HG03460 (cell line): ENCODE results near the gene CACNA1B.

Experiments used
- ATAC-seq: cut with Tn5 transposase; IDR thresholded peaks from one replicate; pipeline ENCODE4 v1.9.1; 2021; ENCODE audit not compliant: unreplicated experiment

The CACNA1B gene

GRCh38 chr9:138067613-138068367 lies 190.2 kb downstream of the CACNA1B start:
- no peak for ATAC-seq

- no peak for ATAC-seq
These were observed 191.0 kb downstream of the CACNA1B start for GRCh38 chr9:138068601-138069035.

- ATAC-seq: no peak
These were observed 192.3 kb downstream of the CACNA1B start for GRCh38 chr9:138069731-138070456.

GRCh38 chr9:138070815-138071214 lies 193.2 kb downstream of the CACNA1B start:
- ATAC-seq: no peak

- no peak for ATAC-seq
These were observed 193.7 kb downstream of the CACNA1B start for GRCh38 chr9:138071292-138071691.

GRCh38 chr9:138071731-138072130 lies 194.1 kb downstream of the CACNA1B start:
- ATAC-seq: no peak

- no peak for ATAC-seq
These were observed 194.7 kb downstream of the CACNA1B start for GRCh38 chr9:138072161-138072842.

- ATAC-seq: no peak
These were observed 195.3 kb downstream of the CACNA1B start for GRCh38 chr9:138072897-138073296.

- no peak for ATAC-seq
These were observed 195.8 kb downstream of the CACNA1B start for GRCh38 chr9:138073408-138073807.

GRCh38 chr9:138073808-138074207 lies 196.2 kb downstream of the CACNA1B start:
- ATAC-seq: no peak

GRCh38 chr9:138074516-138074915 lies 196.9 kb downstream of the CACNA1B start:
- ATAC-seq: no peak

GRCh38 chr9:138075496-138075895 lies 197.9 kb downstream of the CACNA1B start:
- ATAC-seq: no peak

- ATAC-seq: no peak
These were observed 198.5 kb downstream of the CACNA1B start for GRCh38 chr9:138075961-138076649.

- no peak for ATAC-seq
These were observed 199.0 kb downstream of the CACNA1B start for GRCh38 chr9:138076650-138077009.

- ATAC-seq: no peak
These were observed 199.5 kb downstream of the CACNA1B start for GRCh38 chr9:138077126-138077525.

- no peak for ATAC-seq
These were observed 200.4 kb downstream of the CACNA1B start for GRCh38 chr9:138077898-138078540.

- no peak for ATAC-seq
These were observed 201.3 kb downstream of the CACNA1B start for GRCh38 chr9:138078846-138079245.

GRCh38 chr9:138080979-138081378 lies 203.4 kb downstream of the CACNA1B start:
- no peak for ATAC-seq

GRCh38 chr9:138082918-138083636 lies 205.5 kb downstream of the CACNA1B start:
- no peak for ATAC-seq

GRCh38 chr9:138083873-138084272 lies 206.3 kb downstream of the CACNA1B start:
- ATAC-seq: no peak
